ACC112 (cell line): ENCODE data around the gene TMTC2.

Source experiments
- H2AFZ ChIP-seq: fragments of 200-600 bp; sonication (generic); one replicate; pipeline ENCODE4 v1.6.0; 2017; ENCODE audit warnings: antibody characterized with exemption, low read length; ENCODE audit not compliant: unreplicated experiment
- H3K27ac ChIP-seq: fragments of 200-600 bp; sonication (generic); 2 replicates; pipeline ENCODE4 v1.5.1; 2014; ENCODE audit warnings: low read depth, mild to moderate bottlenecking, antibody characterized with exemption, low read length, moderate library complexity
- H3K27me3 ChIP-seq: fragments of 200-600 bp; sonication (generic); 2 replicates; pipeline ENCODE4 v1.6.1; 2014; ENCODE audit warnings: mild to moderate bottlenecking, antibody characterized with exemption, low read length, moderate library complexity, mixed read lengths; ENCODE audit not compliant: insufficient read depth
- H3K36me3 ChIP-seq: fragments of 200-600 bp; sonication (generic); 2 replicates; pipeline ENCODE4 v1.6.1; 2016; ENCODE audit warnings: mild to moderate bottlenecking, antibody characterized with exemption, low read length, moderate library complexity, mixed read lengths; ENCODE audit not compliant: insufficient read depth
- H3K4me1 ChIP-seq: fragments of 200-600 bp; sonication (generic); one replicate; pipeline ENCODE4 v1.6.1; 2016; ENCODE audit warnings: low read length, mixed read lengths; ENCODE audit not compliant: insufficient read depth, unreplicated experiment, control insufficient read depth
- H3K4me3 ChIP-seq: fragments of 200-600 bp; sonication (generic); 2 replicates; pipeline ENCODE4 v1.5.1; 2014; ENCODE audit warnings: mild to moderate bottlenecking, low read depth, low read length
- H3K79me2 ChIP-seq: fragments of 200-600 bp; sonication (generic); one replicate; pipeline ENCODE4 v1.6.0; 2016; ENCODE audit warnings: low read length; ENCODE audit not compliant: control insufficient read depth, unreplicated experiment, insufficient read depth

The TMTC2 gene

GRCh38 chr12:83132360-83132759, 445.7 kb downstream of the TMTC2 start:
- no peak overlapping the region for H2AFZ ChIP-seq
- no peak overlapping the region for H3K4me3 ChIP-seq
- H3K79me2 ChIP-seq = no peaks in the 10 kb centered on the region

DNA sequence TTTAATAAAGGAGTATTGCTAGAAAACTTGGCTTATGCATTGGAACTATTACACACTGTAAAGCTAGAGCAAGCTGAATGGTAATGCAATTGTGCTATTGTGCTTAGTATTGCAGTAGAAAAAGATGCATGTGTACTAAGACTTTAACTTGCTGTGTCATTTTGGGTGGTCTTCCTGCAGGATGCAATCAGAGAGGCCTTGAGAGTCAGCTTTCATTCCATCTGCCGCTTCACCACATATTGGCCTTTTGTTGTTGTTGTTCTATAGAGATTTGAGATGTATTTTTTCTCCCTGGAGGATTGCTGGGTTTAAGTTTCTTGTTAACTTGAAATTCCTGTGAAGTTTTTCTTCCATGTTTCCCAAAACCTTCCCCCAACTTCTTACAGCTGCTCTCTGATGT, 449.7 kb downstream of the TMTC2 start:
- Histone ChIP-seq H3K79me2 (no peaks in the 10 kb centered on the region), H3K27ac (no peak overlapping the region), H3K27me3 (no peaks in the 10 kb centered on the region), H2AFZ (no peak overlapping the region), H3K4me1 (no peaks in the 10 kb centered on the region), H3K4me3 (no peak overlapping the region), H3K36me3 (no peaks in the 10 kb centered on the region)

More at GRCh38 chr12:83132360-83132759, 445.7 kb downstream of the TMTC2 start:
- Histone ChIP-seq H3K27ac (no peak overlapping the region), H3K27me3 (no peaks in the 10 kb centered on the region), H3K36me3 (no peaks in the 10 kb centered on the region), H3K4me1 (no peaks in the 10 kb centered on the region)

GRCh38 chr12:83140135-83140534, 453.4 kb downstream of the TMTC2 start:
- no peak overlapping the region for H3K27ac ChIP-seq
- no peaks in the 10 kb centered on the region for H3K36me3 ChIP-seq
- no peak overlapping the region for H2AFZ ChIP-seq
- no peaks in the 10 kb centered on the region for H3K4me1 ChIP-seq
- H3K27me3 ChIP-seq = no peaks in the 10 kb centered on the region
- no peak overlapping the region for H3K4me3 ChIP-seq
- H3K79me2 ChIP-seq = no peaks in the 10 kb centered on the region

- Histone ChIP-seq H3K79me2 (no peaks in the 10 kb centered on the region), H3K27ac (no peak overlapping the region), H3K4me1 (no peaks in the 10 kb centered on the region), H2AFZ (no peak overlapping the region), H3K36me3 (no peaks in the 10 kb centered on the region), H3K4me3 (no peak overlapping the region), H3K27me3 (no peaks in the 10 kb centered on the region)
Observed at GRCh38 chr12:83141460-83141994, 454.8 kb downstream of the TMTC2 start.

GRCh38 chr12:83142914-83143313, 456.2 kb downstream of the TMTC2 start:
- H3K27me3 ChIP-seq = no peaks in the 10 kb centered on the region
- no peak overlapping the region for H3K27ac ChIP-seq
- no peak overlapping the region for H2AFZ ChIP-seq
- H3K36me3 ChIP-seq = no peaks in the 10 kb centered on the region
- no peaks in the 10 kb centered on the region for H3K4me1 ChIP-seq
- H3K4me3 ChIP-seq = no peak overlapping the region
- no peaks in the 10 kb centered on the region for H3K79me2 ChIP-seq

DNA sequence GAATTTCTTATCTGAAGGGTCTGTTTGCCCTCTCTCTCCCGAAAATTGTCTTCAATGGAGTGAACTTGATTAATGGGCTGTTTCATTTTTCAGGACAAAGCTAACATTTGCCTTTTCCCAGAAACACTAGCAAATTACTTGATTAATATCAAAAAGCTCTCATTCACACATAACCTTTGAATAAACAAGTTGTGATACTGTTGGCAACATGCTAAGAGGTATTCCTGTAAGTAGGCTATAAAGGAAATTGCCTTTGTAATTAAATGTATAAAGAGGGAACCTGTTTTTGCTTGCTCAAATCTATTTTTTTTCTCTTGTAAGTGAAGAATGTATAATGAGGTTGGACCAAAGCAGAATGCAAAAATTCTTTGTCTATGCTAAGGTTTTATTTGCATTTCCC, 457.2 kb downstream of the TMTC2 start:
- no peaks in the 10 kb centered on the region for H3K36me3 ChIP-seq
- no peaks in the 10 kb centered on the region for H3K79me2 ChIP-seq
- H3K27me3 ChIP-seq = no peaks in the 10 kb centered on the region
- no peaks in the 10 kb centered on the region for H3K4me1 ChIP-seq
- no peak overlapping the region for H3K4me3 ChIP-seq
- H3K27ac ChIP-seq = no peak overlapping the region
- no peak overlapping the region for H2AFZ ChIP-seq

DNA sequence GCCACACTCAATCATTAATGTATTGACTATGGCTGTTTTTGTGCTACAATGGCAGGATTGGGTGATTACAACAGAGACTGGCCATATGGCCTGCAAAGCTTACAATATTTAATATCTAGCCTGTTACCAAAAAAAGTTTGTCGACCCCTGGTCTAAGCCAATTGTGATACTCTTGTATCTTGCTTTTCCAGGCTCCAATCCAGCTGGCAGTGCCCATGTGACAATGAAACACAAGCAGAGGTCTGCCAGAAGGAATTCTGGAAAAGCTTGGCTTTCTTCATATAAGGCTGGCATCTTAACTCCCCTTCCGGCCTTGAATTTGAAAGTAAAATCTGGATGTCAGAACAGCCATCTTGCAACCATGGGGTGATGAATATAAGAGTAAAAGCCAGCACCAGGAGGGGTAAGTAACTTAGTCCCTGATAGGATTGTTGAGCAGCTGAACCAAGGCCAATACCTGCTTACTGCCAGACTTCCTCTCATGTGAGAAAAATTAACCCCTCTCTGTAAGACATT, 458.7 kb downstream of the TMTC2 start:
- Histone ChIP-seq H3K27ac (no peak overlapping the region), H3K4me1 (no peaks in the 10 kb centered on the region)

DNA sequence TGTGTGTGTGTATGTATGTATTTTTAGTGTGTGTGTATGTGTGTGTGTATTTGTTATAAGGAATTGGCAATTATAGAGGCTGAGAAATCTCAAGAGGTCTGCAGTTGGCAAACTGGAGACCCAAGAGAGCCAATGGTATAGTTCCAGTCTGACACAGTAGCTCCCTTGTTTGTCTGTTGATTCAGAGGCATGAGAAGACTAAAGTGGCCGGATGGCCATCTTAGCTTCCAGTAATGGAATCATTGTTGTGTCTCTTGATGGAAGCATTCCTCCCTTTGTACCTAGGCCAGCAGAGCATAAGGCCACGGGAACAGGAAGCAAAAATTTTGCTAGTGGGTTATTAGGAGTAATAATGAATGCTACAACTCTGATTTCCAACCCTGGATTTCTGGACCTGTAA, 460.6 kb downstream of the TMTC2 start:
- H3K4me3 ChIP-seq = no peak overlapping the region
- H3K27me3 ChIP-seq = no peaks in the 10 kb centered on the region
- no peaks in the 10 kb centered on the region for H3K36me3 ChIP-seq
- H3K4me1 ChIP-seq = no peaks in the 10 kb centered on the region
- no peak overlapping the region for H2AFZ ChIP-seq
- H3K27ac ChIP-seq = no peak overlapping the region
- no peaks in the 10 kb centered on the region for H3K79me2 ChIP-seq

More for the DNA sequence above, 458.7 kb downstream of the TMTC2 start:
- Histone ChIP-seq H3K27me3 (no peaks in the 10 kb centered on the region), H3K79me2 (no peaks in the 10 kb centered on the region), H2AFZ (no peak overlapping the region), H3K36me3 (no peaks in the 10 kb centered on the region), H3K4me3 (no peak overlapping the region)

GRCh38 chr12:83149987-83150386, 463.3 kb downstream of the TMTC2 start:
- H3K27me3 ChIP-seq = no peaks in the 10 kb centered on the region
- no peaks in the 10 kb centered on the region for H3K4me1 ChIP-seq
- H3K4me3 ChIP-seq = no peak overlapping the region
- no peaks in the 10 kb centered on the region for H3K36me3 ChIP-seq
- H2AFZ ChIP-seq = no peak overlapping the region
- no peak overlapping the region for H3K27ac ChIP-seq
- no peaks in the 10 kb centered on the region for H3K79me2 ChIP-seq

DNA sequence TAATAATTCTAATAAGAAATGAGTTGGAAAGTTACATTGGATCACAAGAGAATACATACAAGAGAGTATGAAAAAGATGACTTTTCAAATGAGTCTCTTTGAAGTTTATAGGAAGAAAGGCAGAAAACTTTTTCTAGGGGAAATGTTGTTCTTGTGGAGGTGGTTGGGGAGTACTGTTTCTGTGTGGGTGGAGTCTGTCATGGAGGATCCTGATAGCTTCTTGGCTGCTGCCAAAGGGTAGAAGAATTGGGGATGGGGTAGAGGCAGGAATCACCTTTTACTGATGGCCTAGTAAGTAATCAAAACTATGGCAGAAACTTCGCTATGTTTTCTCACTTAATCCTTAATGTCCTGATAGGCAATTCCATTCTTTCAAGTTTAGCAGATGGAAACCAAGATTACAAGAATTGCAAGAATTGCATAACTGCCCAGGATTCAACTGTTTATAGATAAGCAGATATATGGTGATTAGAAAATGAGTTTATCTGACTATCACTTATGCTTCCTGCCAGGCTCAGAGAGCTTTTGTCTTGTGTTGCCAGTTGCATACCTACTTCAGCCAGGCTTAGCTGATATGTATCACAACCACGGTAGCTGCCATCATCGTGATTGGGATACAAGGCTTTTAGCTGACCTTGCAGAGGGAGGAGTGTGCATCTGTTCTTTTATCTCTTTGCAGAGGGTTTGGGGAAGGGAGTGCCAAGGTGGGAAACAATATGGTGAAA, 463.9 kb downstream of the TMTC2 start:
- Histone ChIP-seq H3K36me3 (no peaks in the 10 kb centered on the region), H3K4me1 (no peaks in the 10 kb centered on the region), H3K27me3 (no peaks in the 10 kb centered on the region), H2AFZ (no peak overlapping the region), H3K79me2 (no peaks in the 10 kb centered on the region), H3K4me3 (no peak overlapping the region), H3K27ac (no peak overlapping the region)

DNA sequence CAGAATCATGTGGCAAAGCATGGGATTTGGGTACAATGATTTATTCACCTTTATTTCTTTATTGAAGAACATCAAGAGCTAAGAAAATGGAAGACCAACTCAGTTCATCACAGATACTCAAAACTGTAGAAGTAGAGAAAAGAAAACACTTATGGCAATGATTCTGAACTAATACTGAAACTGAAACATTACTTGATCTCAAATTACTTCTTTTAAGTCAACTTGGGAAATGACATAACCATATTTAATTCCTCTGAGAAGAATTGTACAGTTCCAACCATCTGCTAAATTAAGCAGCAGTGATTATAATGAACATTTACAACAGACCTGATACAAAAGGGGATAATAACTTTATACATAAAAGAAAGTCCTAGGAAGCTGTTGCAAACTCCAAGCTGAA, 466.5 kb downstream of the TMTC2 start:
- no peak overlapping the region for H2AFZ ChIP-seq

More for the DNA sequence above, 466.5 kb downstream of the TMTC2 start:
- H3K4me3 ChIP-seq = no peak overlapping the region
- no peaks in the 10 kb centered on the region for H3K4me1 ChIP-seq
- H3K27ac ChIP-seq = no peak overlapping the region
- H3K36me3 ChIP-seq = no peaks in the 10 kb centered on the region
- no peaks in the 10 kb centered on the region for H3K27me3 ChIP-seq
- no peaks in the 10 kb centered on the region for H3K79me2 ChIP-seq
